Stimulated activated CD4-positive, alpha-beta T cell treated with anti-CD3 and anti-CD28 coated beads, Interleukin-4, amount 100 ng/mL, for 24 hours (primary cell): ENCODE data around the gene GRID2.
"Not testable (repeated sequence)": the region's sequence is repeated elsewhere in the genome, so short reads cannot be mapped to it uniquely, and the experiment has no call there.

Source experiments
- DNase-seq: peaks from one replicate; pipeline ENCODE4 v3.0.0-alpha.2; 2020

GRID2 gene

DNA sequence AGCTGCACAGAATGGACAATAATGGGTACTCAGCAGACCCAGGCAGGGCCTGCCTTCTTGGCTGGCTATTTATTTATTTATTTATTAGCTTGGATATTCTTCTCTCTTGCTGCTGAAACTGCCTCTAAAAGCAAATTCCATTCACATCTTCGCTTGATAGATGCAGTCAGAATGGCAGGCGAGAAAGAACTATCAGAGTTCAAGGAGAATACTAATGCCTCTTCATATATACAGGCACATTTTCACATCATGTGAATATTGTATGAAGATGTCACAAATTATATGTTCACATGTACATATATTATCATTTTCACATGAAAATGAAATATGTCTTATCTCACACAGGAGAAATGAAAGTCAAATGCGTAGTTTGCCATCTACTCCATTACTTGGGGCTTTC lies 1045.1 kb downstream of the GRID2 start:
- no peak for DNase-seq

- DNase-seq, result no peak
Observed at GRCh38 chr4:93351846-93352245, 1048.1 kb downstream of the GRID2 start.

- DNase-seq, result no peak
Observed at GRCh38 chr4:93355411-93355810, 1051.6 kb downstream of the GRID2 start.

DNA sequence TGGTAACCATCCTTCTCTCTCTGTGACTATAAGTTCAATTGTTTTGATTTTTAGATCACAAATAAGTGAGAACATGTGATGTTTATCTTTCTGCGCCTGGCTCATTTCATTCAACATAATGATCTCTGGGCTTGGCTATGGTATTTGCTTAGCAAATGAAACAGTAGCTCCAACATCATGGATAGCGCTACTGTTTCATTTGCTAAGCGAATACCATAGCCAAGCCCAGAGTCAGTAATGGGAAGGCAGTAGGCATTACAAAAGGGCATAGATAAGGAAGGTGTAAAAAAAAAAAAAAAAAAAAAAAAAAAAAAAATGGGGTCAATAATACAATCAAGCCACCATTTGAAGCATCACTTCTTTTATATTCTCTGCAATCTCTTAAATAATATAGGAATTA lies 1055.8 kb downstream of the GRID2 start:
- DNase-seq, result no peak

GRCh38 chr4:93366169-93366755 lies 1062.5 kb downstream of the GRID2 start:
- DNase-seq, result not testable (repeated sequence)

GRCh38 chr4:93368968-93369367 lies 1065.2 kb downstream of the GRID2 start:
- no peak for DNase-seq

DNA sequence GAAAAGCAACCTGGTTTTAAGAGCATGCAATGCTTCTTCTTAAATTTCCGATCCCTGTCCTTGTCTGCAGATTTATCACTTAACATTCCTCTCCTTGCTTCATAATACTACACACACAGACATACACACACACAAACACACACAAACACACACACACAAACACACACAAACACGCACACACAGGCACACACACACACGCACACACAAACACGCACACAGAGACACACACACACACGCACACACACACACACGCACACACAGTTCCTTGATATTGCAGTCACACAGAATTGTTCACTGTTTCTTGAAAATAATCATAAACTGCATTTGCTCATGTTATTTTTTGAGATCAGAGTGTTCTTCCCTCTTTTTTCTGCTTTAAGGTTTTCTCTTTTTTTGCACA lies 1066.5 kb downstream of the GRID2 start:
- DNase-seq, result no peak

- no peak for DNase-seq
Observed at GRCh38 chr4:93373893-93374860, 1070.4 kb downstream of the GRID2 start.

GRCh38 chr4:93384241-93384640 lies 1080.5 kb downstream of the GRID2 start:
- no peak for DNase-seq

DNA sequence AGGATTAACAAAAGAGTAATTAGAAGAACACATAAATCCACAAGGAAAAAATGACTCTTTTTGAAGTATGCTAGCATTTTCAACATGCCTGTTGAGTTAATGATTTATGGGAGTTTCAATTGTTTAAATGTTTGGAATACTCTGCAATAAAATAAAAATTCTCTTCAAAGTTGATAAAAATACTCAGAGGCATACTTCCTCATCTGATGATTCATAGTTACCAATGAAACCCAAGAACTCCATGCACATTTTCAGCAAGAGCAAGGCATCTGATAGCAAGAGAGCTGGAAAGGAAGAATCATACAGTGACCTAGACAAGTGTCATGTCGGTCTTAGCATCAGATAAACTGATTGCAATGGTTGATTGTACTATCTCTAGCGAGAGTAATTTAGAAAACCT lies 1081.1 kb downstream of the GRID2 start:
- no peak for DNase-seq

GRCh38 chr4:93394545-93395081 lies 1090.8 kb downstream of the GRID2 start:
- no peak for DNase-seq

DNA sequence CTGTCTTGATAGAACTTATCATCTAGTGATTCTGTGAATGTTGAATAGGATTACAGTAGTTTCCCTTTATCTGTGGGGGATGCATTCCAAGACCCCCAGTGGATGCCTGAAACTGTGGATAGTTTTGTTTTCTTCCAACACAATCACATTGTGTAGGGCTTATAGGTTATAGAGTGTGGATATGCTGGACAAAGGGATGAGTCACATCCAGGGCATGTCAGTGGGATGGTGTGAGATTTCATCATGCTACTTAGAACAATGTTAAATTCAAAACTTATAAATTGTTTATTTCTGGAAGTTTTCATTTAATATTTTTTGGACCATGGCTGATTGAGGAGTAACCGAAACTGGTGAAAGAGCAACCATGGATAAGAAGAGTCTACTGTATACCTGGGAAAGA lies 1092.5 kb downstream of the GRID2 start:
- no peak for DNase-seq

GRCh38 chr4:93403571-93403970 lies 1099.8 kb downstream of the GRID2 start:
- DNase-seq, result no peak

DNA sequence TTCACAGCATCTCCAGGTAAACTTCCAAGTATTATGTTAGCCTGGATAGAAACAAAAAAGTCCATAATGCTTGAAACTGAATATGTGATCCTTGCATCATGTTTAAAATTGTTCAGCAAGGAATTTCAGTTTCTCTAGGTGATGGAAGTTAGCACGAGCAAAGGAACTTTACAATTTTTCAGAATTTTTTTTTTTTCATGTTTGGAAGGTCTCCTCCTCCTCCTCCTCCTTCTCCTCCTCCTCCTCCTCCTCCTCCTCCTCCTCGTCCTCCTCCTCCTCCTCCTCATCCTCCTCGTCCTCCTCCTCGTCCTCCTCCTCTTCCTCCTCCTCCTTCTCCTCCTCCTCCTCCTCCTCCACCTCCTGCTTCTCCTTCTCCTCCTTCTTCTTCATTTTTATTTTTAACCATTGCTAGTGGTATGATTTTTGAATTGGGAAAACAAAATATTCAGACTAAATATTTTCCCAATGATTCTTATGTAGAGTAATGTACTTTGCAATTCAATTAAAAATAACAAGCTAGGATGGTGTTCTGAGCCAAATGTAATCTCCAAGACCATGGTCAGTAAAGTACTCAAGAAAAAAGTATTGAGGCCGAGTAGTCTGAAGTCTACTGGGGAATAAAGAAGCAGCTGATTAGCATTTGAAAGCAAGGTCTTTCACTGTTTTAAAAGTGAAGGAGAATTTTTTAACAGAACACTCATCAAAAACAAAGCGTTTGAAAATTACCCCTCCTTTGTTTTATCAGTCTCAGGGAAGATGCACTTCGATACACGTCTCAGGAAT lies 1103.9 kb downstream of the GRID2 start:
- DNase-seq, result no peak

GRCh38 chr4:93409035-93409434 lies 1105.3 kb downstream of the GRID2 start:
- DNase-seq, result no peak

- DNase-seq, result no peak
Observed at GRCh38 chr4:93414041-93414550, 1110.3 kb downstream of the GRID2 start.

- DNase-seq, result no peak
Observed at GRCh38 chr4:93416344-93417128, 1112.8 kb downstream of the GRID2 start.

DNA sequence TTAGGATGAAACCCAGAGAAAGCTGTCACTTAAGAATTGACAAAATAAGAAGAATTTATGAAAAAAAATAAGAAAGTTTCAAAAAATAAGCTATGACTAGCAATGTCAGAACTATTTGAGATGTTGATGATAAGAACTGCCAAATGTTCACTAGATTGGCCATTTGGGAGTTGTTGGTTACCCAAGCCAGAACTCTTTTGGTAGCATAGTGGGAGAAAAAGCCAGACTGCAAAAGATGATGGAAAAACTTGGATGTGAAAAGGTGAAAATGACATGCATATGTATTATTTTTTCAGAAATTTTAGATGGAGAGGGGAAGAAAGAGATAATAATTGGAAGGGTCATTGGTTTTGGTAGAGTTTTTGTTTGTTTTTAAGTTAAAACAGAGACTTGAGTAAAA lies 1127.6 kb downstream of the GRID2 start:
- no peak for DNase-seq

DNA sequence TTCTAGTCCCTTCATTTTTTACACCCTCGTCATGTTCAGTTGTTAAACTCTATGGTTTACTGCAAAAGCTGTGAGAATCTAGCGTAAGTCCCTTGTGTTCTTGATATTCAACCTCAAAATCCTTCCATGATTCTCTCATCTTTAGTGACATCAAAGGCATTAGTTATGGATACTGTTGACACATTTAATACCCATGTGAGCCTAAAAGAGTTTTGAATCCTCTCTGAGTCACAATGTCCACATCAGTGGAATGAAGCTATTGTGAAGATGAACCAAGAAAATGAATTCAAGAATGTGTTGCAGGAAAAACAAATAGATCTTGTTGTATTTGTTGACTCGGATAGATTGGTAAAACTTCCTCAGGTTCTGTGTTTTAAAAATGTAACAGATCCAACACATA lies 1130.1 kb downstream of the GRID2 start:
- no peak for DNase-seq

- no peak for DNase-seq
Observed at GRCh38 chr4:93436000-93436626, 1132.3 kb downstream of the GRID2 start.

DNA sequence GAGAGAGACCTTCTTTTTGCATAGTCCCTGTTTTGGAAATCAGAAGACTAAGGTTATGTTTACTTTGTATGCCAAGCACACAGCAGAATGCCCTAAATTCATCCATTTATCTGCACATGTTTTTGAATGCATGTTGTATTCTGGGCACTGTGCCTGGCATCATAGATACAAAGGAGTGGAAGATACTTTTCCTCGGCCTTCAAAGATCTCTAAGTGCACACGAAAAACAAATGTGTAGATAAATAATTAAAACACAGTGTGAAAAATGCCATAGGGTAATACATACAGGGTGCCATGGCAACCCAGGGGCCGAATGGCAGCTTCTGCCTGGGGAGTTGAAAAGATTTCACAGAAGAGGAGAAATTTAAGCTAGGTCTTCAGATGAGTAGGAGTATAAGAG lies 1134.2 kb downstream of the GRID2 start:
- no peak for DNase-seq

- DNase-seq, result no peak
Observed at GRCh38 chr4:93444860-93445259, 1141.1 kb downstream of the GRID2 start.
